ENCODE data around the gene PALD1. TPM values are rescaled to one million over a fixed set of nuclear protein-coding genes. Genes with fewer than 3 reads are reported as not detected.
A peak's percentile ranks its signal among the peaks of the same experiment; 100 is the strongest.

Gene PALD1
- total and polyA plus RNA-seq, 2 experiments from 2014 or later, result 11.9 to 58.2 TPM

DNA sequence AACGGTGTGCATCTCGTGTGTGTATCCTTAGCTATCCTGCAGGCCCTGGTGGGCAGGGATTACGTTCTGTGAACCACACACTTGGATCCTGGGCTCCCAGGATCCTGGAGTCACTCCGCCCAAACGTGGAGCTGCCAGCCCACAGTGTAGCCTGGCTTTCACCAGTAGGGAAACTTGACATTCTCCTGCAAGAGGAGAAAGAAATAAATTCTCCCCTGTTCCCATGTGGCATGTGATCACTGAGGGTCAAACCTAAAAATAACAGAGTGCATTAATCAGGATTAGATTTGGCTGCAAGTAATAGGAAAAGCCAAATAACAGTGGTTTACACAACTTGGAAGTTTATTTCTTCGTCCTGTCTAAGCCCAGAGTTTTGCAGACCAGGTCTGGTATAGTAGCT lies 32.3 kb downstream of the PALD1 start:
- Histone ChIP-seq H3K4me3 (no peak overlapping the region), H3F3A (replicated peaks; ENCODE audit: low read depth) (0 out of 2 replicates have a peak, but pooled peaks cover 9% of the 10 kb centered on the region), H3K27me3 (ENCODE audit: insufficient read depth) (no peaks in the 10 kb centered on the region), H3K9me2 (ENCODE audit: insufficient read depth) (no peaks in the 10 kb centered on the region), H2AFZ (no peak overlapping the region), H3K36me3 (ENCODE audit: insufficient read depth) (no peaks in the 10 kb centered on the region), H3K79me2 (replicated peaks; ENCODE audit: insufficient read depth) (peaks cover 6% of the 10 kb centered on the region), H3K27ac (ENCODE audit: low read depth) (0 out of 2 replicates have a peak overlapping the region, but pooled peaks have one; percentile 50), H4K20me1 (replicated peaks; ENCODE audit: insufficient read depth) (no peaks in the 10 kb centered on the region; the same call in 1 of the 2 replicates), H3K4me1 (ENCODE audit: insufficient read depth) (peaks cover 17% of the 10 kb centered on the region), H3K4me2 (no peak overlapping the region)
- H3K36me3 Mint-ChIP-seq (ENCODE audit: low read depth), result no peaks in the 10 kb centered on the region
- no peak overlapping the region for H3K4me3 Mint-ChIP-seq
- peaks cover 20% of the 10 kb centered on the region for H3K27me3 Mint-ChIP-seq (ENCODE audit: insufficient read depth, low read depth, poor library complexity)
- H3K9me3 Mint-ChIP-seq, result no peaks in the 10 kb centered on the region
- TF ChIP-seq NANOG (IDR thresholded peaks at IDR 0.05; ENCODE audit: borderline replicate concordance), result no peak
- no peak for TF ChIP-seq EZH2 (IDR thresholded peaks at IDR 0.05; ENCODE audit: low read depth, unreplicated experiment)
- TF ChIP-seq JUNB (IDR thresholded peaks at IDR 0.05; ENCODE audit: unreplicated experiment), result no peak
- no peak for TF ChIP-seq STAT1 (IDR thresholded peaks at IDR 0.05; ENCODE audit: unreplicated experiment)
- no peak for TF ChIP-seq ZNF114 (CRISPR knock-in tag; IDR thresholded peaks at IDR 0.05)
- TF ChIP-seq ZNF331 (CRISPR knock-in tag; IDR thresholded peaks at IDR 0.05; ENCODE audit: low read depth), result no peak
- peaks cover 52% of the 10 kb centered on the region for H3K4me1 Mint-ChIP-seq
- DNase-seq (ENCODE audit: low spot score) (no peak), ATAC-seq (no peak)
- H3K27ac Mint-ChIP-seq, result no peak overlapping the region

DNA sequence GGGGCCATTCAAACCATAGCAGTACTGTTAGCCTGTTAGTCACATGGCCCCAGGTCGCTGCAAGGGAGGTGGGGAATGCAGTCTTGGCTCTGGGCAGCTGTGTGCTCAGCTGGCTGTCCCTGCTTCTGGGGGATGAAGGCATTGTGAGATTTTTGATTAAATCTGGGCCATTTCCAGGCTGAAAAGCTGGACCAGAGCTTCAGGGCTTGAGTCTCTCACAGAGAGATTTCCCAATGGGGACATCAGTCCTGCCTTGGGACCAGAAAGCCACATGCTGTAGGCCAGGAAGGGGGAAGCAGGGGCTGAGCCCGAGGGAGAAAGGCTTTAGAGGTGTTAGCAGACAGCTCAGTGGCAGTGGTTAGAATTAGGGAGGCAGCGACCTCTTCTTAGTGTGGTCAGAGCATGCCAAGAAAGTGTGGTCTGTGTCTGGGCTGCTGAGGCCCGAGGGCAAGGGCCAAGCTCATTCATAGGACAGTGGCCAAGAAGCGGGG lies 33.6 kb downstream of the PALD1 start:
- Mint-ChIP-seq H3K36me3 (ENCODE audit: low read depth) (no peaks in the 10 kb centered on the region), H3K27me3 (ENCODE audit: insufficient read depth, low read depth, poor library complexity) (peaks cover 20% of the 10 kb centered on the region), H3K27ac (peak overlapping the region; percentile 26; the same call in 1 of the 2 replicates), H3K4me3 (no peak overlapping the region), H3K9me3 (no peaks in the 10 kb centered on the region), H3K4me1 (peaks cover 52% of the 10 kb centered on the region)
- Histone ChIP-seq H3K79me2 (replicated peaks; ENCODE audit: insufficient read depth) (no peaks in the 10 kb centered on the region; the same call in 1 of the 2 replicates), H3F3A (replicated peaks; ENCODE audit: low read depth) (0 out of 2 replicates have a peak, but pooled peaks cover 9% of the 10 kb centered on the region), H3K4me1 (ENCODE audit: insufficient read depth) (peaks cover 17% of the 10 kb centered on the region), H3K4me2 (no peak overlapping the region), H3K36me3 (ENCODE audit: insufficient read depth) (no peaks in the 10 kb centered on the region), H4K20me1 (replicated peaks; ENCODE audit: insufficient read depth) (no peaks in the 10 kb centered on the region; the same call in 1 of the 2 replicates), H3K4me3 (no peak overlapping the region), H2AFZ (no peak overlapping the region), H3K9me2 (ENCODE audit: insufficient read depth) (no peaks in the 10 kb centered on the region), H3K27ac (ENCODE audit: low read depth) (no peak overlapping the region), H3K27me3 (ENCODE audit: insufficient read depth) (no peaks in the 10 kb centered on the region)
- ATAC-seq (no peak), DNase-seq (ENCODE audit: low spot score) (no peak)
- TF ChIP-seq ZNF331 (CRISPR knock-in tag; IDR thresholded peaks at IDR 0.05; ENCODE audit: low read depth) (no peak), EZH2phosphoT487 (IDR thresholded peaks at IDR 0.05; ENCODE audit: unreplicated experiment) (no peak), STAT1 (IDR thresholded peaks at IDR 0.05; ENCODE audit: unreplicated experiment) (no peak), JUNB (IDR thresholded peaks at IDR 0.05; ENCODE audit: unreplicated experiment) (no peak), POLR2AphosphoS5 (IDR thresholded peaks at IDR 0.05; ENCODE audit: low read depth) (no peak), EZH2 (IDR thresholded peaks at IDR 0.05; ENCODE audit: low read depth, unreplicated experiment) (no peak), ZNF114 (CRISPR knock-in tag; IDR thresholded peaks at IDR 0.05) (no peak)
- TF ChIP-seq, protein P1, sequence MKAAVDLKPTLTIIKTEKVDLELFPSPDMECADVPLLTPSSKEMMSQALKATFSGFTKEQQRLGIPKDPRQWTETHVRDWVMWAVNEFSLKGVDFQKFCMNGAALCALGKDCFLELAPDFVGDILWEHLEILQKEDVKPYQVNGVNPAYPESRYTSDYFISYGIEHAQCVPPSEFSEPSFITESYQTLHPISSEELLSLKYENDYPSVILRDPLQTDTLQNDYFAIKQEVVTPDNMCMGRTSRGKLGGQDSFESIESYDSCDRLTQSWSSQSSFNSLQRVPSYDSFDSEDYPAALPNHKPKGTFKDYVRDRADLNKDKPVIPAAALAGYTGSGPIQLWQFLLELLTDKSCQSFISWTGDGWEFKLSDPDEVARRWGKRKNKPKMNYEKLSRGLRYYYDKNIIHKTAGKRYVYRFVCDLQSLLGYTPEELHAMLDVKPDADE (IDR thresholded peaks at IDR 0.05), result no peak
- TF ChIP-seq, protein P2, sequence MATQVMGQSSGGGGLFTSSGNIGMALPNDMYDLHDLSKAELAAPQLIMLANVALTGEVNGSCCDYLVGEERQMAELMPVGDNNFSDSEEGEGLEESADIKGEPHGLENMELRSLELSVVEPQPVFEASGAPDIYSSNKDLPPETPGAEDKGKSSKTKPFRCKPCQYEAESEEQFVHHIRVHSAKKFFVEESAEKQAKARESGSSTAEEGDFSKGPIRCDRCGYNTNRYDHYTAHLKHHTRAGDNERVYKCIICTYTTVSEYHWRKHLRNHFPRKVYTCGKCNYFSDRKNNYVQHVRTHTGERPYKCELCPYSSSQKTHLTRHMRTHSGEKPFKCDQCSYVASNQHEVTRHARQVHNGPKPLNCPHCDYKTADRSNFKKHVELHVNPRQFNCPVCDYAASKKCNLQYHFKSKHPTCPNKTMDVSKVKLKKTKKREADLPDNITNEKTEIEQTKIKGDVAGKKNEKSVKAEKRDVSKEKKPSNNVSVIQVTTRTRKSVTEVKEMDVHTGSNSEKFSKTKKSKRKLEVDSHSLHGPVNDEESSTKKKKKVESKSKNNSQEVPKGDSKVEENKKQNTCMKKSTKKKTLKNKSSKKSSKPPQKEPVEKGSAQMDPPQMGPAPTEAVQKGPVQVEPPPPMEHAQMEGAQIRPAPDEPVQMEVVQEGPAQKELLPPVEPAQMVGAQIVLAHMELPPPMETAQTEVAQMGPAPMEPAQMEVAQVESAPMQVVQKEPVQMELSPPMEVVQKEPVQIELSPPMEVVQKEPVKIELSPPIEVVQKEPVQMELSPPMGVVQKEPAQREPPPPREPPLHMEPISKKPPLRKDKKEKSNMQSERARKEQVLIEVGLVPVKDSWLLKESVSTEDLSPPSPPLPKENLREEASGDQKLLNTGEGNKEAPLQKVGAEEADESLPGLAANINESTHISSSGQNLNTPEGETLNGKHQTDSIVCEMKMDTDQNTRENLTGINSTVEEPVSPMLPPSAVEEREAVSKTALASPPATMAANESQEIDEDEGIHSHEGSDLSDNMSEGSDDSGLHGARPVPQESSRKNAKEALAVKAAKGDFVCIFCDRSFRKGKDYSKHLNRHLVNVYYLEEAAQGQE (IDR thresholded peaks at IDR 0.05; ENCODE audit: unreplicated experiment), result no peak
- TF ChIP-seq, protein P3, sequence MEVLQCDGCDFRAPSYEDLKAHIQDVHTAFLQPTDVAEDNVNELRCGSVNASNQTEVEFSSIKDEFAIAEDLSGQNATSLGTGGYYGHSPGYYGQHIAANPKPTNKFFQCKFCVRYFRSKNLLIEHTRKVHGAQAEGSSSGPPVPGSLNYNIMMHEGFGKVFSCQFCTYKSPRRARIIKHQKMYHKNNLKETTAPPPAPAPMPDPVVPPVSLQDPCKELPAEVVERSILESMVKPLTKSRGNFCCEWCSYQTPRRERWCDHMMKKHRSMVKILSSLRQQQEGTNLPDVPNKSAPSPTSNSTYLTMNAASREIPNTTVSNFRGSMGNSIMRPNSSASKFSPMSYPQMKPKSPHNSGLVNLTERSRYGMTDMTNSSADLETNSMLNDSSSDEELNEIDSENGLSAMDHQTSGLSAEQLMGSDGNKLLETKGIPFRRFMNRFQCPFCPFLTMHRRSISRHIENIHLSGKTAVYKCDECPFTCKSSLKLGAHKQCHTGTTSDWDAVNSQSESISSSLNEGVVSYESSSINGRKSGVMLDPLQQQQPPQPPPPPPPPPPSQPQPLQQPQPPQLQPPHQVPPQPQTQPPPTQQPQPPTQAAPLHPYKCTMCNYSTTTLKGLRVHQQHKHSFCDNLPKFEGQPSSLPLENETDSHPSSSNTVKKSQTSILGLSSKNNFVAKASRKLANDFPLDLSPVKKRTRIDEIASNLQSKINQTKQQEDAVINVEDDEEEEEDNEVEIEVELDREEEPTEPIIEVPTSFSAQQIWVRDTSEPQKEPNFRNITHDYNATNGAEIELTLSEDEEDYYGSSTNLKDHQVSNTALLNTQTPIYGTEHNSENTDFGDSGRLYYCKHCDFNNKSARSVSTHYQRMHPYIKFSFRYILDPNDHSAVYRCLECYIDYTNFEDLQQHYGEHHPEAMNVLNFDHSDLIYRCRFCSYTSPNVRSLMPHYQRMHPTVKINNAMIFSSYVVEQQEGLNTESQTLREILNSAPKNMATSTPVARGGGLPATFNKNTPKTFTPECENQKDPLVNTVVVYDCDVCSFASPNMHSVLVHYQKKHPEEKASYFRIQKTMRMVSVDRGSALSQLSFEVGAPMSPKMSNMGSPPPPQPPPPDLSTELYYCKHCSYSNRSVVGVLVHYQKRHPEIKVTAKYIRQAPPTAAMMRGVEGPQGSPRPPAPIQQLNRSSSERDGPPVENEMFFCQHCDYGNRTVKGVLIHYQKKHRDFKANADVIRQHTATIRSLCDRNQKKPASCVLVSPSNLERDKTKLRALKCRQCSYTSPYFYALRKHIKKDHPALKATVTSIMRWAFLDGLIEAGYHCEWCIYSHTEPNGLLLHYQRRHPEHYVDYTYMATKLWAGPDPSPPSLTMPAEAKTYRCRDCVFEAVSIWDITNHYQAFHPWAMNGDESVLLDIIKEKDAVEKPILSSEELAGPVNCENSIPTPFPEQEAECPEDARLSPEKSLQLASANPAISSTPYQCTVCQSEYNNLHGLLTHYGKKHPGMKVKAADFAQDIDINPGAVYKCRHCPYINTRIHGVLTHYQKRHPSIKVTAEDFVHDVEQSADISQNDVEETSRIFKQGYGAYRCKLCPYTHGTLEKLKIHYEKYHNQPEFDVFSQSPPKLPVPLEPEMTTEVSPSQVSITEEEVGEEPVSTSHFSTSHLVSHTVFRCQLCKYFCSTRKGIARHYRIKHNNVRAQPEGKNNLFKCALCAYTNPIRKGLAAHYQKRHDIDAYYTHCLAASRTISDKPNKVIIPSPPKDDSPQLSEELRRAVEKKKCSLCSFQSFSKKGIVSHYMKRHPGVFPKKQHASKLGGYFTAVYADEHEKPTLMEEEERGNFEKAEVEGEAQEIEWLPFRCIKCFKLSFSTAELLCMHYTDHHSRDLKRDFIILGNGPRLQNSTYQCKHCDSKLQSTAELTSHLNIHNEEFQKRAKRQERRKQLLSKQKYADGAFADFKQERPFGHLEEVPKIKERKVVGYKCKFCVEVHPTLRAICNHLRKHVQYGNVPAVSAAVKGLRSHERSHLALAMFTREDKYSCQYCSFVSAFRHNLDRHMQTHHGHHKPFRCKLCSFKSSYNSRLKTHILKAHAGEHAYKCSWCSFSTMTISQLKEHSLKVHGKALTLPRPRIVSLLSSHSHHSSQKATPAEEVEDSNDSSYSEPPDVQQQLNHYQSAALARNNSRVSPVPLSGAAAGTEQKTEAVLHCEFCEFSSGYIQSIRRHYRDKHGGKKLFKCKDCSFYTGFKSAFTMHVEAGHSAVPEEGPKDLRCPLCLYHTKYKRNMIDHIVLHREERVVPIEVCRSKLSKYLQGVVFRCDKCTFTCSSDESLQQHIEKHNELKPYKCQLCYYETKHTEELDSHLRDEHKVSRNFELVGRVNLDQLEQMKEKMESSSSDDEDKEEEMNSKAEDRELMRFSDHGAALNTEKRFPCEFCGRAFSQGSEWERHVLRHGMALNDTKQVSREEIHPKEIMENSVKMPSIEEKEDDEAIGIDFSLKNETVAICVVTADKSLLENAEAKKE (CRISPR knock-in tag; IDR thresholded peaks at IDR 0.05), result no peak
